ENCODE results near the gene NPEPPS. TPM values are rescaled to one million over a fixed set of nuclear protein-coding genes. Genes with fewer than 3 reads are reported as not detected.
"Not testable (repeated sequence)": the region's sequence is repeated elsewhere in the genome, so short reads cannot be mapped to it uniquely, and the experiment has no call there.

Gene NPEPPS, protein sequence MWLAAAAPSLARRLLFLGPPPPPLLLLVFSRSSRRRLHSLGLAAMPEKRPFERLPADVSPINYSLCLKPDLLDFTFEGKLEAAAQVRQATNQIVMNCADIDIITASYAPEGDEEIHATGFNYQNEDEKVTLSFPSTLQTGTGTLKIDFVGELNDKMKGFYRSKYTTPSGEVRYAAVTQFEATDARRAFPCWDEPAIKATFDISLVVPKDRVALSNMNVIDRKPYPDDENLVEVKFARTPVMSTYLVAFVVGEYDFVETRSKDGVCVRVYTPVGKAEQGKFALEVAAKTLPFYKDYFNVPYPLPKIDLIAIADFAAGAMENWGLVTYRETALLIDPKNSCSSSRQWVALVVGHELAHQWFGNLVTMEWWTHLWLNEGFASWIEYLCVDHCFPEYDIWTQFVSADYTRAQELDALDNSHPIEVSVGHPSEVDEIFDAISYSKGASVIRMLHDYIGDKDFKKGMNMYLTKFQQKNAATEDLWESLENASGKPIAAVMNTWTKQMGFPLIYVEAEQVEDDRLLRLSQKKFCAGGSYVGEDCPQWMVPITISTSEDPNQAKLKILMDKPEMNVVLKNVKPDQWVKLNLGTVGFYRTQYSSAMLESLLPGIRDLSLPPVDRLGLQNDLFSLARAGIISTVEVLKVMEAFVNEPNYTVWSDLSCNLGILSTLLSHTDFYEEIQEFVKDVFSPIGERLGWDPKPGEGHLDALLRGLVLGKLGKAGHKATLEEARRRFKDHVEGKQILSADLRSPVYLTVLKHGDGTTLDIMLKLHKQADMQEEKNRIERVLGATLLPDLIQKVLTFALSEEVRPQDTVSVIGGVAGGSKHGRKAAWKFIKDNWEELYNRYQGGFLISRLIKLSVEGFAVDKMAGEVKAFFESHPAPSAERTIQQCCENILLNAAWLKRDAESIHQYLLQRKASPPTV
- total RNA-seq (126 and 144 TPM in 2 replicates), polyA plus RNA-seq (110 and 127 TPM in 2 replicates), polyA minus RNA-seq (ENCODE audit: low replicate concordance) (70.1 and 83.3 TPM in 2 replicates)
- polyA plus RNA-seq (2012), result 84.1 and 87.4 TPM in 2 replicates

DNA sequence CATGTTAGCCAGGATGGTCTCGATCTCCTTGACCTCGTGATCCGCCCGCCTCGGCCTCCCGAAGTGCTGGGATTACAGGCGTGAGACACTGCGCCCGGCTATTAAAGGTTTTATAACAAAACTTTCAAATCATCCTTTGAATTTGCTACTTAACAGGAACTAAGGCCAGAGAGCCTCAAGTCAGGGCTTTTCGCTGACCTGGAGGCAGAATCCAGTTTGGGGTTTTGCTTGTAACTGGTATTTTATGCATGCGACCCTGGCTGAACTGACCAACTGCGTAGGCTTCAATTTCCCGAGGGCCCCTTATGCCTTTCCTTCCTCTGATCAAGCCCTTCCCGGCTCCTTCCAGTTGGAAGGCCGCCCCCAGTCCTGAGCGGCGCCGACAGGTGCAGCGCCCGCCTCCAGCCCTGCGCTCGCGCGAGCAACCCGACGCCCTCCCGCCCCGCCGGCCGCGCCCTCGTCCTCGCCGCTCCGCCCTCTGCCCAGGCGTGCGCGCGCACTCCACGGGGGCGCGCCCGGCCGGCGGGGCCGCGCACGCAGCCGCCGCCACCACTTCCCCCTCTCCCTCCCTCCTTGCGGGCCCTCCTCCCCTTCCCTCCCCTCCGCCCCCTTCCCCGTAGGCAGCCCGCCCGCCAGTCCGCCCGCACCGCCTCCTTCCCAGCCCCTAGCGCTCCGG lies at the start of gene NPEPPS:
Gene NPEPPS (plus strand): TSS at position 552 of the 676 bp plus-strand sequence. CDS start 193 bp downstream, outside the sequence.
- not testable (repeated sequence) for H3K27me3 ChIP-seq (ENCODE audit: control insufficient read depth, insufficient read depth, low read length); H3K4me1 ChIP-seq (ENCODE audit: control insufficient read depth, extremely low read depth, insufficient read depth, low read length); H3K36me3 ChIP-seq (ENCODE audit: control insufficient read depth, insufficient read depth, low read length); H2AFZ ChIP-seq (ENCODE audit: low read length); H3K9me3 ChIP-seq (ENCODE audit: control insufficient read depth, insufficient read depth, low read depth, low read length); H3K27ac ChIP-seq (ENCODE audit: insufficient read depth, low read length); H4K20me1 ChIP-seq (ENCODE audit: control insufficient read depth, extremely low read depth, insufficient read depth, low read length)
- Histone ChIP-seq H3K9ac (ENCODE audit: insufficient read depth, low read length) (peak within 1 kb of the TSS; percentile 42), H3K4me3 (replicated peaks in 1 of 4; ENCODE audit: control extremely low read depth in 1 of 4, insufficient read depth in 1 of 4, low read depth in 3 of 4, low read length in 4 of 4) (peak within 1 kb of the TSS; percentile 53 to 76 (median 64)), H3K79me2 (ENCODE audit: control insufficient read depth, insufficient read depth, low read length) (peaks cover 20% of the 10 kb centered on the region), H3K4me2 (ENCODE audit: extremely low read depth, insufficient read depth, low read length) (peak within 1 kb of the TSS; percentile 17)
- DNase-seq (ENCODE audit: low read depth in 2 of 2), result peak; percentile 81 to 84

DNA sequence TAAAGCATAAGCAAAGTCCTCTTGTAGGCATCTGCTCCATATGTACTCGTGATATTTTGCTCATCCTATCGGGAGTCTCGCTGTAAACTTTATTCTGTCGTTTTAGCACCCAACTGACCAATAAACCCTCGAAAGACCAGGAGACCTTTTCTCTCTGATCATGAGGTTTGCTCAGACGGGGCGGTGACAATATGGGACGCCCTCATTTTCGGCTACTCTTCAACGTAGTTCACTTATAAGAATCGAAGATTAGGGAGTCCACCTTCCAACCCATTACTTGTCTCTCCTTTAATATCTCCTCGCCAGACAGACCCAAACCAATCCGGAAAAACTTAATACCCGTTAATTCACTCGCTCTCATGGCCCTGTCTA lies 39.1 kb upstream of the NPEPPS start:
- H4K20me1 ChIP-seq (ENCODE audit: control insufficient read depth, extremely low read depth, insufficient read depth, low read length); DNase-seq (ENCODE audit: low read depth in 2 of 2); H3K4me1 ChIP-seq (ENCODE audit: control insufficient read depth, extremely low read depth, insufficient read depth, low read length); H3K27me3 ChIP-seq (ENCODE audit: control insufficient read depth, insufficient read depth, low read length); H3K79me2 ChIP-seq (ENCODE audit: control insufficient read depth, insufficient read depth, low read length); H2AFZ ChIP-seq (ENCODE audit: low read length); H3K36me3 ChIP-seq (ENCODE audit: control insufficient read depth, insufficient read depth, low read length); H3K9me3 ChIP-seq (ENCODE audit: control insufficient read depth, insufficient read depth, low read depth, low read length): not testable (repeated sequence)
- Histone ChIP-seq H3K9ac (ENCODE audit: insufficient read depth, low read length) (peak overlapping the region; percentile 62), H3K27ac (ENCODE audit: insufficient read depth, low read length) (peak overlapping the region; percentile 54), H3K4me2 (ENCODE audit: extremely low read depth, insufficient read depth, low read length) (peak overlapping the region; percentile 64), H3K4me3 (replicated peaks in 1 of 4; ENCODE audit: control extremely low read depth in 1 of 4, insufficient read depth in 1 of 4, low read depth in 3 of 4, low read length in 4 of 4) (peak overlapping the region; percentile 41 to 71 (median 62))

DNA sequence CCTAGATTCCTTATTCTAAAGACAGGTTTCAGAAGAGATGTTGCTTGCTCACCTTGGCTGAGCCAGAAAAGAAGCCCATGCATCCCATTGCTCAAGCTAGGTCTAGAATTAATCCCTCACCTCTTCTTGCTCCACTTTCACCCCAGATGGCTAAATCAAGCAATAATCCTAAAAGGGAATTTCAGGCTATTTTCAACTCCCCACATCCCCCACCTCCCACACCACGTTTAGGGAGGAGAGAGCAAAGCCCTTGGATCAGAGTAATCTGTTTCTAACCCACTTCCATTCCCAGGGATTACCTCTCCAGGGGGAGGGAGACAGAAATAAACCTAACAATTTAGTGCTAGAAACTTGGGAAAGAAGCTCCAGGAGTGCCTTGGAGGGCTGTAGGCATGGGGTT lies 31.8 kb upstream of the NPEPPS start:
- H3K9me3 ChIP-seq (ENCODE audit: control insufficient read depth, insufficient read depth, low read depth, low read length); H3K36me3 ChIP-seq (ENCODE audit: control insufficient read depth, insufficient read depth, low read length); H3K9ac ChIP-seq (ENCODE audit: insufficient read depth, low read length); H3K27me3 ChIP-seq (ENCODE audit: control insufficient read depth, insufficient read depth, low read length); H3K4me3 ChIP-seq (replicated peaks in 1 of 4; ENCODE audit: control extremely low read depth in 1 of 4, insufficient read depth in 1 of 4, low read depth in 3 of 4, low read length in 4 of 4); H3K4me2 ChIP-seq (ENCODE audit: extremely low read depth, insufficient read depth, low read length); H3K27ac ChIP-seq (ENCODE audit: insufficient read depth, low read length); H2AFZ ChIP-seq (ENCODE audit: low read length); H4K20me1 ChIP-seq (ENCODE audit: control insufficient read depth, extremely low read depth, insufficient read depth, low read length); DNase-seq (ENCODE audit: low read depth in 2 of 2); H3K79me2 ChIP-seq (ENCODE audit: control insufficient read depth, insufficient read depth, low read length): not testable (repeated sequence)
- H3K4me1 ChIP-seq (ENCODE audit: control insufficient read depth, extremely low read depth, insufficient read depth, low read length), result peaks cover 10% of the 10 kb centered on the region

DNA sequence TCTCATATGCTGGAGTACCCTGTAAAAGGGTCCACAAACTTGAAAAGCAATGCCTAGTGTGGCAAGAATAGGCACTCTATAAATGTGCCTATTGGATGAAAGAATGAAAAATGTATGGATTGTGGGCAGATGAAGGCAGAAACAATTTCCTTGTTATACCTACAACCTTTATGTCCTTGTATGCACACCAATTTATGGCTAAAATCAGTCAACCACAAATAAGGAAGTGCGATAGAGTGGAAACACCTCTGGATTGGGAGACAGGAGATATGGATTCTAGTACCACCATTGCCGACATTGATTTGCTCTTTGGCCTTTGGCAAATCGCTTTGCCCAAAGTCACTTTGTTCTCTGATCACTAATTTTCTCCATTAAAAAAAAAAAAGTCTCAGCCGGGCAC lies 31.4 kb upstream of the NPEPPS start:
- H3K27ac ChIP-seq (ENCODE audit: insufficient read depth, low read length); H3K9me3 ChIP-seq (ENCODE audit: control insufficient read depth, insufficient read depth, low read depth, low read length); H3K4me2 ChIP-seq (ENCODE audit: extremely low read depth, insufficient read depth, low read length); H3K9ac ChIP-seq (ENCODE audit: insufficient read depth, low read length); H3K79me2 ChIP-seq (ENCODE audit: control insufficient read depth, insufficient read depth, low read length); H3K27me3 ChIP-seq (ENCODE audit: control insufficient read depth, insufficient read depth, low read length); H3K36me3 ChIP-seq (ENCODE audit: control insufficient read depth, insufficient read depth, low read length); H3K4me3 ChIP-seq (replicated peaks in 1 of 4; ENCODE audit: control extremely low read depth in 1 of 4, insufficient read depth in 1 of 4, low read depth in 3 of 4, low read length in 4 of 4); H4K20me1 ChIP-seq (ENCODE audit: control insufficient read depth, extremely low read depth, insufficient read depth, low read length); DNase-seq (ENCODE audit: low read depth in 2 of 2); H2AFZ ChIP-seq (ENCODE audit: low read length): not testable (repeated sequence)
- peaks cover 10% of the 10 kb centered on the region for H3K4me1 ChIP-seq (ENCODE audit: control insufficient read depth, extremely low read depth, insufficient read depth, low read length)

Measured in fibroblast of lung (primary cell).